Neutrophil (primary cell): ENCODE measurements around the gene PAK1.

ENCODE experiments used
- H3K27ac ChIP-seq: fragments of 200-600 bp; sonication (generic); 2 replicates; pipeline ENCODE4 v1.5.1; 2016; ENCODE audit warnings: mild to moderate bottlenecking, moderate library complexity
- H3K27me3 ChIP-seq: fragments of 200-600 bp; sonication (generic); 2 replicates; pipeline ENCODE4 v1.6.0; 2016; ENCODE audit warnings: mild to moderate bottlenecking
- H3K36me3 ChIP-seq: fragments of 200-600 bp; sonication (generic); 2 replicates; pipeline ENCODE4 v1.5.1; 2017
- H3K4me1 ChIP-seq, 2 experiments: fragments of 200-600 bp in 1 of 2; sonication (generic) in 1 of 2; 1 replicate in 1 of 2; 2 replicates in 1 of 2; pipeline versions ENCODE4 v1.5.1 to v1.6.1; 2013 to 2016; ENCODE audit warnings: low read depth in 1 of 2, low read length in 1 of 2, mild to moderate bottlenecking in 1 of 2, moderate library complexity in 1 of 2; ENCODE audit not compliant: control insufficient read depth in 1 of 2, insufficient read depth in 1 of 2
- H3K4me3 ChIP-seq, 2 experiments: fragments of 200-600 bp in 1 of 2; sonication (generic) in 1 of 2; 1 replicate in 1 of 2; 2 replicates in 1 of 2; pipeline ENCODE4 v1.5.1; 2013 to 2016; ENCODE audit warnings: low read depth in 1 of 2, low read length in 1 of 2, mild to moderate bottlenecking in 1 of 2, moderate library complexity in 1 of 2
- H3K9me3 ChIP-seq: fragments of 200-600 bp; sonication (generic); 2 replicates; pipeline ENCODE4 v1.5.1; 2016
- CTCF ChIP-seq: fragments of 200-600 bp; sonication (generic); IDR thresholded peaks from 2 replicates; pipeline ENCODE4 v1.5.1; 2016; ENCODE audit warnings: antibody characterized with exemption

The PAK1 gene

GRCh38 chr11:77359481-77359880 is 114.4 kb downstream of the PAK1 start:
- H3K4me3 ChIP-seq: no peak overlapping the region
- no peaks in the 10 kb centered on the region for H3K27me3 ChIP-seq
- peaks cover 0 to 5% of the 10 kb centered on the region in 2 experiments for H3K4me1 ChIP-seq
- H3K27ac ChIP-seq: no peak overlapping the region
- H3K9me3 ChIP-seq: no peaks in the 10 kb centered on the region
- no peak for TF ChIP-seq CTCF
- peaks cover 81% of the 10 kb centered on the region for H3K36me3 ChIP-seq

GRCh38 chr11:77353131-77353530 is 120.8 kb downstream of the PAK1 start:
- Histone ChIP-seq H3K9me3 (no peaks in the 10 kb centered on the region), H3K4me3 (no peak overlapping the region), H3K27me3 (no peaks in the 10 kb centered on the region), H3K27ac (peak overlapping the region; percentile 32), H3K36me3 (peaks cover 93% of the 10 kb centered on the region), H3K4me1 (peaks cover 0 to 5% of the 10 kb centered on the region in 2 experiments)
- TF ChIP-seq CTCF: no peak

DNA sequence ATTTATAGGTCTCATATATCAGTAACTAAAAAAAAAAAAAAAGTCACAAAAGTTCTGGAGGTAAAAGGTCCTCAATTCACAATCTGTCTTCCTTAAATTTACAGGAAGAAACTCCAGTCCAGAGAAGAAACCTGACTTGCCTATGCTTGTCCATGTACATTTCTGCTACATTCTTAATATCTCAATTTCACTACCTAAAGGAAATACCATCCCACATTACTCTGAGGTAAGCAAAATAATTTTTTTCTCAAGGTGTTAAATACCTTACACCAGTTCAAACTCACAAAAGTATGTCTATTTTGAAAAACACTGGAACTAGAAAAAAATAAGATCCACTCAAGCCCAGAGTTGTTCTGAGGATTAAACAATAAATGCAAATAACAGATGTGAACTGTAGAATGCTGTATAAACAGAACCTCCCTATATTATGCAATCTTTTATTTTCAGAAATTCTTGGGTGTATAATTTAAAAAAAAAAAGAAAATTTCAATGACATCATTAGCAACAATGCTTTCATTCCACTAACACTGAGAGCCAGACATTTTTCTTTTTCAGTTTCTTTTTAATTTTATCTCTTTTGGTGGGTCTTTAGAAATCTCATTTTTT is 122.5 kb downstream of the PAK1 start:
- Histone ChIP-seq H3K27ac (no peak overlapping the region), H3K27me3 (no peaks in the 10 kb centered on the region), H3K36me3 (peaks cover 93% of the 10 kb centered on the region), H3K9me3 (no peaks in the 10 kb centered on the region), H3K4me1 (no peaks in the 10 kb centered on the region), H3K4me3 (no peak overlapping the region)
- no peak for TF ChIP-seq CTCF

GRCh38 chr11:77347948-77348347 is 125.9 kb downstream of the PAK1 start:
- Histone ChIP-seq H3K4me1 (peaks cover 0 to under 1% of the 10 kb centered on the region in 2 experiments), H3K27ac (no peak overlapping the region), H3K27me3 (no peaks in the 10 kb centered on the region), H3K36me3 (peaks cover 92% of the 10 kb centered on the region), H3K4me3 (no peak overlapping the region), H3K9me3 (no peaks in the 10 kb centered on the region)
- TF ChIP-seq CTCF: no peak

DNA sequence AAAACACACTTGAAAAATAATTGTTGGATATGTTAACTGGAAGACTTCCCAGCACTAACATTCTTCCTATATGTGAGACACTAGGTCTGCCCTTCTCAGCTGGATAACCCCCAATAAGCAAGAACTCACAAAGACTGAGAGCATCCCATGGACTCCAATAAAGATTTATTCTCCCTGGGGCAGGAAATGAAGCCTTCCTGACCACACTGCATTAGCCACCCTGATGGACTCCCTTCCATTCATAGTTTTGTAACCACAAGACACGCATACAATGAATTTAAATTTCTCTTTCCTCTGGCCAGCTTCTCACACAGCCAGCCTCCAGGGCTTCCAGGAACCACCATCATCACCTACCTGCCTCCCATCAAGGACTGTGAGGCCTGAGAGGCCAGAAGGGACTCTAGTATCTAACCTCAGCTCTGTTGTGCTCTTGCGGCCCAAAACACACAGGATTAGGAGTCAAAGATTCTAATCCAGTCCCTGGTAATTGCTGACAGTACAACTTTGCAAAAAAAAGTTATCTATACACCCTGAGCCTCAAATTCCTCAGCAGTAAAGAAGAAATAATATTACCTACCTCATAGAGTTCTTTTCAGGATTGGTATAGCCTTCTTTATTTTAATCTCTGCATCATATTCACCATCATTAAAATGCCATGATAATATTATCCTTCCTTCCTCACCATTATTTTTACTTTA is 126.8 kb downstream of the PAK1 start:
- H3K4me3 ChIP-seq: no peak overlapping the region
- H3K9me3 ChIP-seq: no peaks in the 10 kb centered on the region
- H3K27ac ChIP-seq: no peak overlapping the region
- no peak for TF ChIP-seq CTCF
- H3K4me1 ChIP-seq: peaks cover 6 to 10% of the 10 kb centered on the region in 2 experiments
- peaks cover 92% of the 10 kb centered on the region for H3K36me3 ChIP-seq
- no peaks in the 10 kb centered on the region for H3K27me3 ChIP-seq
